RPMI7951 (cell line): ENCODE data around the gene PLXNA2. TPM values are rescaled to one million over a fixed set of nuclear protein-coding genes. Genes with fewer than 3 reads are reported as not detected.

Source experiments
- DNase-seq: peaks from one replicate; pipeline ENCODE4 v3.0.0-alpha.2; 2012; ENCODE audit warnings: low read depth
- total RNA-seq: library from RNA; depleted of rRNA; stranded (reverse); fragments of >200 nt; shearing (Covaris generic); gene quantifications from 2 replicates; pipeline ENCODE4 v1.2.3, GENCODE V29; 2014

The PLXNA2 gene
- total RNA-seq, 1 experiment from 2014 or later = 9.4 TPM

- no peak for DNase-seq
These were observed 175.8 kb downstream of the PLXNA2 start for GRCh38 chr1:208068407-208068806.

- no peak for DNase-seq
These were observed 177.6 kb downstream of the PLXNA2 start for GRCh38 chr1:208066583-208066982.

GRCh38 chr1:208065862-208066261 is 178.3 kb downstream of the PLXNA2 start:
- peak; percentile 43 for DNase-seq

- no peak for DNase-seq
These were observed 182.6 kb downstream of the PLXNA2 start for GRCh38 chr1:208061632-208062031.

- DNase-seq = no peak
These were observed 183.1 kb downstream of the PLXNA2 start for GRCh38 chr1:208061118-208061517.

GRCh38 chr1:208060215-208060869 is 183.8 kb downstream of the PLXNA2 start:
- DNase-seq = no peak

- no peak for DNase-seq
These were observed 184.7 kb downstream of the PLXNA2 start for GRCh38 chr1:208059409-208060001.

- DNase-seq = no peak
These were observed 185.4 kb downstream of the PLXNA2 start for GRCh38 chr1:208058756-208059155.

GRCh38 chr1:208058267-208058666 is 185.9 kb downstream of the PLXNA2 start:
- DNase-seq = no peak

- no peak for DNase-seq
These were observed 187.1 kb downstream of the PLXNA2 start for GRCh38 chr1:208057056-208057455.

GRCh38 chr1:208055535-208055934 is 188.6 kb downstream of the PLXNA2 start:
- no peak for DNase-seq

- DNase-seq = no peak
These were observed 189.2 kb downstream of the PLXNA2 start for GRCh38 chr1:208054911-208055379.

GRCh38 chr1:208054485-208054884 is 189.7 kb downstream of the PLXNA2 start:
- peak; percentile 10 for DNase-seq

- DNase-seq = no peak
These were observed 190.5 kb downstream of the PLXNA2 start for GRCh38 chr1:208053661-208054060.

- no peak for DNase-seq
These were observed 191.2 kb downstream of the PLXNA2 start for GRCh38 chr1:208052926-208053407.

GRCh38 chr1:208052135-208052534 is 192.0 kb downstream of the PLXNA2 start:
- no peak for DNase-seq

- DNase-seq = no peak
These were observed 192.5 kb downstream of the PLXNA2 start for GRCh38 chr1:208051651-208052050.

GRCh38 chr1:208048904-208049303 is 195.3 kb downstream of the PLXNA2 start:
- peak; percentile 33 for DNase-seq

- DNase-seq = no peak
These were observed 196.2 kb downstream of the PLXNA2 start for GRCh38 chr1:208047975-208048374.

- no peak for DNase-seq
These were observed 196.7 kb downstream of the PLXNA2 start for GRCh38 chr1:208047476-208047934.

- DNase-seq = no peak
These were observed 198.5 kb downstream of the PLXNA2 start for GRCh38 chr1:208045463-208046260.
